ENCODE measurements around the gene KLB. TPM values are rescaled to one million over a fixed set of nuclear protein-coding genes. Genes with fewer than 3 reads are reported as not detected.

The KLB gene
- total and polyA plus RNA-seq, 2 of the 4 experiments (the other 2 are of a cell fraction) = not detected

GRCh38 chr4:39363773-39364393 is 42.8 kb upstream of the KLB start:
- no peak for ATAC-seq (ENCODE audit: low read depth)
- intact Hi-C loops (cut with micrococcal nuclease) = no loop called here

More at GRCh38 chr4:39363773-39364393, 42.8 kb upstream of the KLB start:
- Histone ChIP-seq H3K27ac (ENCODE audit: insufficient read depth, low read length) (no peak overlapping the region), H4K8ac (ENCODE audit: low read depth in 2 of 2, low read length in 2 of 2) (no peak overlapping the region), H2AFZ (replicated peaks; ENCODE audit: low read length, poor library complexity) (no peak overlapping the region), H3K4me3 (ENCODE audit: insufficient read depth, low read depth, low read length) (no peak overlapping the region), H3K9me3 (ENCODE audit: control insufficient read depth, insufficient read depth, low read length) (no peaks in the 10 kb centered on the region), H3K4ac (ENCODE audit: low read depth, low read length) (no peak overlapping the region), H3K23ac (ENCODE audit: low read depth, low read length) (no peak overlapping the region), H4K20me1 (ENCODE audit: insufficient read depth, low read length) (peaks cover 34% of the 10 kb centered on the region), H3K18ac (ENCODE audit: low read depth, low read length) (no peak overlapping the region), H3K79me1 (ENCODE audit: low read depth in 1 of 2, low read length in 2 of 2) (peaks cover 18 to 47% of the 10 kb centered on the region in 2 experiments), H4K91ac (ENCODE audit: insufficient read depth, low read depth, low read length) (no peak overlapping the region), H2BK5ac (ENCODE audit: low read depth, low read length, poor library complexity, severe bottlenecking) (no peak overlapping the region), H3K9ac (ENCODE audit: low read depth, low read length) (no peak overlapping the region), H2BK15ac (ENCODE audit: low read depth, low read length) (no peak overlapping the region), H3K4me2 (ENCODE audit: low read depth, low read length) (no peak overlapping the region; the same call in 1 of the 2 replicates), H3K27me3 (ENCODE audit: control insufficient read depth, insufficient read depth, low read length) (no peaks in the 10 kb centered on the region), H2AK9ac (replicated peaks; ENCODE audit: low read depth, low read length, poor library complexity) (no peak overlapping the region), H3K36me3 (ENCODE audit: control insufficient read depth, insufficient read depth, low read length) (no peaks in the 10 kb centered on the region), H3K56ac (ENCODE audit: extremely low read depth, insufficient read depth, low read length) (no peak overlapping the region), H2BK20ac (ENCODE audit: low read depth, low read length) (no peak overlapping the region), H4K5ac (ENCODE audit: low read depth, low read length) (no peak overlapping the region), H3K9me1 (ENCODE audit: insufficient read depth, low read length) (peaks cover 6% of the 10 kb centered on the region; the same call in 1 of the 2 replicates), H3K4me1 (ENCODE audit: control insufficient read depth, insufficient read depth, low read length) (peaks cover 3% of the 10 kb centered on the region), H2BK120ac (ENCODE audit: low read depth, low read length) (no peak overlapping the region), H2AK5ac (ENCODE audit: low read depth, low read length) (no peak overlapping the region), H3K14ac (replicated peaks; ENCODE audit: low read depth, low read length) (no peak overlapping the region)
- CTCF ChIA-PET = no interaction called here
- WGBS, 2 experiments (ENCODE audit: extremely low coverage in 2 of 2, insufficient read length in 1 of 2) = 100% methylated on average over 1 of the region's 4 CpGs; no CpG with 5 or more reads in 1 of the 2 experiments
- no peak for DNase-seq
- TF ChIP-seq CTCF (conservative IDR thresholded peaks at IDR 0.05; ENCODE audit: low read depth, low read length) (no peak), SMC3 (IDR thresholded peaks at IDR 0.05; ENCODE audit: low read depth, low read length) (no peak), CEBPB (IDR thresholded peaks at IDR 0.05; ENCODE audit: low read depth, low read length) (no peak), ELK1 (IDR thresholded peaks at IDR 0.05; ENCODE audit: borderline replicate concordance, low read depth, low read length) (no peak), RAD21 (IDR thresholded peaks at IDR 0.05; ENCODE audit: low read length) (no peak), MAZ (IDR thresholded peaks at IDR 0.05; ENCODE audit: borderline replicate concordance, low read depth, low read length) (no peak), FOS (IDR thresholded peaks at IDR 0.05; ENCODE audit: low read depth, low read length) (no peak), USF2 (IDR thresholded peaks at IDR 0.05; ENCODE audit: low read depth, low read length) (no peak), MAFK (IDR thresholded peaks at IDR 0.05; ENCODE audit: low read depth, low read length) (no peak), RFX5 (IDR thresholded peaks at IDR 0.05; ENCODE audit: low read depth, low read length) (no peak), NFE2L2 (IDR thresholded peaks at IDR 0.05; ENCODE audit: low read depth, low read length) (no peak), POLR2A (IDR thresholded peaks at IDR 0.05; ENCODE audit: low read depth, low read length) (no peak), MXI1 (IDR thresholded peaks at IDR 0.05; ENCODE audit: borderline replicate concordance, low read depth, low read length) (no peak), RCOR1 (IDR thresholded peaks at IDR 0.05; ENCODE audit: insufficient replicate concordance, low read length) (no peak), CHD1 (IDR thresholded peaks at IDR 0.05; ENCODE audit: low read depth, low read length) (no peak), BHLHE40 (IDR thresholded peaks at IDR 0.05; ENCODE audit: low read depth, low read length) (no peak)
- dilution Hi-C loops (cut with HindIII; ENCODE audit: low sequenced_read_pairs, unreplicated experiment) (no loop called here), in situ Hi-C loops (cut with MboI; ENCODE audit: low sequenced_read_pairs) (no loop called here)
- no TSS peak for BruUV-seq (replicated peaks)
- POLR2A ChIA-PET (ENCODE audit: unreplicated experiment) = interaction anchor here (0.5 kb wide), 1 partner anchor 119 kb away, joined by 5 read pairs; no protein-coding TSS in a partner anchor
